ENCODE results near the gene COL5A1.

COL5A1 gene

GRCh38 chr9:134748591-134748990 is 107.0 kb downstream of the COL5A1 start:
- no peak for DNase-seq

DNA sequence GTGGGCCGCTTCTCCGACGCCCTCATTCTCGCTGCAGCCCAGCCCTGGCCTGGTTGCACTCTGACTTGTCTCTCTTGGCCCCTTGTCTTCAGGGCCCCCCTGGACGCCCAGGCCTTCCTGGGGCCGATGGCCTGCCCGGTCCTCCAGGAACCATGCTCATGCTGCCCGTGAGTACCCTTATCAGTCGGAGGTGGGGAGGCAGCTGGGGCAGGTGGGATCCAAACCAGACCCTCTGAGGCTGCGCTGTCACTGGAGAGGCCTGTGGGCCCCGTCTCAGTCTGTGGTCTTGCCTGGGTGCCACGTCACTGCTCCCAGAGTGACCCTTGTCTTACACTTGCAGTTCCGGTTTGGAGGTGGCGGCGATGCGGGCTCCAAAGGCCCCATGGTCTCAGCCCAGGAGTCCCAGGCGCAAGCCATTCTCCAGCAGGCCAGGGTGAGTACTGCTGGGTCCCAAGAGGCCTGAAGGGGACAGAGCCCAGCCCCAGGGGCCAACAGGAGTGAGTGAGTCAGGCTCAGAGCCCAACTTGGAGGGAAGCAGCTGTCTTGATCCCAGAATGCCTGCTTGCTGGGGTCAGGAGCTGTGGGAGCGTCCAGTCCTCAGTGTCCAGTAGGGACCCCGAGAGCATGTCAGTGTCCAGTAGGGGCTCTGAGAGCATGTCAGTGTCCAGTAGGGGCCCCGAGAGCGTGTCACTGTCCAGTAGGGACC is 109.0 kb downstream of the COL5A1 start:
- no peak for DNase-seq

DNA sequence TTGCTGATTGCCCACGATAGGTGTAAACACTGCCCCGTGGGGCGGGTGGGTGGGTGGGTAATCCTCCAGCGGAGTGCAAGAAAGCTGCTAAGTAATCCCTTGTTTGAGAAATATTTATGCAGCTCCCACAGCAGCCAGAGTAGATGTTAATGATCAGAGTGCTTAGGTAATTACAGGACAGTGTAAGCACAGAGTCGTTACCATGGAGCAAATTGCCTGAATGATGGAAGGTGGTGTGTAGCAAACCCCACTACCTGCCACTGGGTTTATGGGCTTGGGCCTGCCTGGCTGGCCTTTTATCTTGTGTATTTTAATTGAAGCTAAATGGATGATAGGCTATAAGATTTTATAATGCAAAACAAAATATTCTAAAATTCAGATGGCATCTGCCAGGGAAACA is 110.0 kb downstream of the COL5A1 start:
- DNase-seq: no peak

DNA sequence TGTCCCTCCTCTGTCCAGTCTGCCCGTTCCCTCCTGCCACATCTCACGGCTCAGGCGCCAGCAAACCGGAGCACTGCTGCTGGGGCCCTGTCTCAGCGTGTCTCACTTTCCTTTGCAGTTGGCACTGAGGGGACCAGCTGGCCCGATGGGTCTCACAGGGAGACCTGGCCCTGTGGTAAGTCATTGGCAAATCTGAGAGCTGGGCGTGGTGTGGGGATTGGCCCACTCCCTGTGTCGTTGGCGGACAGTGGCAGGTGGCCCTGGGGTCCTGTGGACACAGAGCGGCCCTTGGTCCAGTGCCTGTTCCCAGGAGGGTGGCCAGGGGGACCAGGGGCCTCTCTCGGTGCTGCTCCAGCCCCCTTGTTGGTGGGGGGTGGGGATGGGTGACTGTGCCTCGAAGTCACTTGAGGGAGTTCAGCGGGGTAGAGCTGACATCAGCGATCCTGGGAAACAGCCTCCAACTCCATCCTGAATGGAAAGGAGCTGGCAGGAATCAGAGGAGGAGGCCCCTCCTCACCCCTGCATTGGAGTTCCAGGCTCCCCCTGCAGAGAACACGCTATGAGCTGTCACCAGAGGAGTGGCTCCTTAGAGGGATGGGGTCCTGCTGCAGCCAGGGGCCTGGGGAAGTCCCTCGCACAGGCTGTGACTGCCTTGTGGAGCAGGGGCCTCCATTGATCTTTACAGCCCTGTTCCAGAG is 111.0 kb downstream of the COL5A1 start:
- DNase-seq: no peak

- no peak for DNase-seq
Measured at GRCh38 chr9:134753191-134753590, 111.6 kb downstream of the COL5A1 start.

DNA sequence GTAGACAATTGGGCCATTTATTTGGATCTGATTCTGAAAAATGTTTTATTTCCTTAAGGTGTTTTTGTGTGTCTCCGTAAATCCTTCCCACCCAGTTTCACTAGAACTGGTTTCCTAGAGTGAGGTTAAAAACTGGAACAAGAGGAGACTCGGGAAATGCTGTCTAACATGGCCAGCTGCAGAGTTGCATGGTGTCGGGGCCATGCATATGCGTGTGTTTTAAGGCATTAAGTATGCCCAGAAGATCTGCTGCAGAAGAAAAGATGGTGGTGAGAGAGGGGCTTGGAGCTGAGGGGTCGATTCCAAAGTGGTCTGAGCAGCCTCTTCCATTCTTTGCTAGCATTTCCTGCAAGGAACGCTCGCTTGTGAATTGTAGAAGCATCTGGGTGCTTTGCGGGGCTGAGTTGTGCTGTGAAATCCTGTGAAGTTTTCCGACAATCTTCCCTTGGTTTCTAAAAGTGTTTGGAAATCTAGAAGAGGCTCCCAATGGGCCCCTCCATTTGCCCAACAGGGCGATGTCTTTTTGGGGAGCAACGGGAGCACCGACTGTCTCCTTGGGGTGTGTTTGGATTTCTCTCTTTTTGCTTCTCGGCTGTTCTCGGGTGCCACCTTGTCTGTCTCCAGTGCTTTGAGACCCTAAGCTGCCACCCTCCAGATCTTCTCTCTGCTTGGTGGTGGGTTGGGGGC is 113.8 kb downstream of the COL5A1 start:
- DNase-seq: no peak

GRCh38 chr9:134756098-134756497 is 114.5 kb downstream of the COL5A1 start:
- no peak for DNase-seq

- DNase-seq: no peak
Measured at GRCh38 chr9:134757216-134757975, 115.8 kb downstream of the COL5A1 start.

DNA sequence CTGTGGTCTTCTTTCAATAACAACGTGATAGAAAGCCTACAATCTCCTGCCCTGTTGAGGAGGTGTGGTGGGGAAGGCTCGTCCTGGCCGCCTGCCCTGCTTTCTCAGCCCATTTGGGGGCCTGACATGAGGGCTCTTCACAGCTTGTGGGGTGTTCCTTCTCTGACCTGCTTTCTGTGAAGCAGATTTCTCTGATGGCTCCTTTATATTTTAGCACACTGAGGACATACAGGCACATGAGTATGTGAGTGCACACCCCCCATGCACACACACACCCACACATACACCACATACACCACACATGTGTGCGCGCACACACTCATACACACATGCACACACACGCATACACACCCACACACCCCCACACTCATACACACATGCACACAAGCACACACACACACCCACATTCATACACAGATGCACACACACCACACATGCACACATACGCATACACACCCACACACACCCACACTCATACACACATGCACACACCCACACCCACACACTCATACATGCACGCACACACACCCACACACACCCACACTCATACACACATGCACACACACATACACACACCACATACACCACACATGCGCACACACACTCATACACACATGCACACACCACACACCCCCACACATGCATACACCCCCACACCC is 117.5 kb downstream of the COL5A1 start:
- DNase-seq: no peak

GRCh38 chr9:134759913-134760312 is 118.3 kb downstream of the COL5A1 start:
- DNase-seq: no peak

- no peak for DNase-seq
Measured at GRCh38 chr9:134760750-134761420, 119.3 kb downstream of the COL5A1 start.

DNA sequence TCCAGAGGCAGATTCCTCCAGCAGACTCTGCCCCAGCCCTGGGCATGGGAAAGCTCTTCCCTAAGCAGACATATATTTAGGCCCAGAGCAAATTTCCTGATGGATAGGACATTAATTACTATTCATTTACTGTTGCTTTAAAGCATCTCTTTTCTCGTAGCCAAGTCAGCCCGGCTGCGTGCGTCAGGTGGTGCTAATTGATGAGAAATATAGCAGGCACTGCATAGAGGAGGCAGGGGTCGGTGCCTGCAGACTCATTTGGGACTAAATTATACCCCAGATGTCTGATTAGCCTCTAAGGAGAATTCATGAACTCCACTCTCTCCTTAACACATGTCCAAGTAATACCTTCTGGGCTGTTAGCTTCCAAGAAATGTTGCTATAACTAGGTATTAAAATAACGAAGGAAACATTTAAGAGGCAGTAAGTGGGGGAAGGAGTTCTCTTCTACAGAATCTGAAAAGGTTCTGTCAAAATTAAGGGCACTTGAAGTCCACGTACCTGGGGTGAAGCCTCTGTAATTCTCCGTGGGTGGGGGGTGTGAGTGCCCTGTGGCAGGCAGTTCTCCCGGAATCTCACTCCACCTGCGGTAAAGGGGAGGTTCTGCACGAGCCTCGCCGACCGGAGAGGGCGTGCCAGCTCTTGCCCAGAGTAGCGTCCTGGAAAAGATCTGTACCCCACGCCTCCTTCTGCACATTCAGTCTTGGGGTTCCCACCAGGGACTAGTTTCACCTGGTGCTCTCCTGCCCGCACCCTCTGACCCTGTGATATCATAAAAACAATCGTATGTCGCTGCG is 123.1 kb downstream of the COL5A1 start:
- DNase-seq: peak in 1 of 2 experiments; percentile 40

DNA sequence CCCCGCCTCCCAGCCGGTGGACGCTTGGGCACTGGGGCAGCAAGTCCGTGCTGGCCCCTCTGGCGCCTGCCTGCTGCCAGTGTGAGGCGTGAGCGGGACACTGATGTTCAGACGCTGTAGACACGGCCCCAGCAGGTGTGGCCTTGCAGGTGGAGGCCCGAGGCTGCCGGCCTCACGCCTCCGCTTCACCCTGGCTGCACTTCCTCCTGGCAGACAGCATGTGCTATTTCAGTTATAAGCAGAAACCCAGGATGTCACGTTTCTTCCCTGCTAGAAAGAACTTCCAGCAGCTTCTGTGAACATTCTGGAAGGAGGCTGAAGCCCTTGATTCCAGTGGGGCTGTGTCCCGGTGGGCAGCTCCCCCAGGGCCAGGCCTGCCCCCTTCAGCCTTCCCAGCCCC is 124.2 kb downstream of the COL5A1 start:
- no peak for DNase-seq

DNA sequence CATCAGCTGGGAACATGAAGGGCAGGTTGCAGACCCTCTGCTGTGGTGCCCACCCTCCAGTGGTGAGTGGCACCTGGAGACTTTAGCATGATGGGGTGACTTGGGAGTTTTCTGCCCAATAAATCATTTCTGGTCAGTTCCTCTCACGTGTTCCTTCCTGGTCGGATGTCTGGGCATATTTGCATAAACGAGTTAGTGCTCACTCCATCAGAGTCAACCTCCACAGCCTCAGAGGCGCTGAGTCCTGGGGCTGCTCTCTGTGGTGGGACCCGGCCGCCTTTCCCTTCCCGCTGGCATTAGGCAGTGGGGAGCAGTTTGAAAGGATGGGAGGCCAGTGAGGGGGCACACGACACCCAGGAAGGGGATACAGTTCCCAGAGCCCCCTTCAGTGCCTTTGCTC is 125.0 kb downstream of the COL5A1 start:
- peak; percentile 22 to 58 for DNase-seq

GRCh38 chr9:134768332-134768708 is 126.7 kb downstream of the COL5A1 start:
- DNase-seq: no peak

GRCh38 chr9:134768709-134769351 is 127.2 kb downstream of the COL5A1 start:
- no peak for DNase-seq

- no peak for DNase-seq
Measured at GRCh38 chr9:134770972-134771971, 129.7 kb downstream of the COL5A1 start.

DNA sequence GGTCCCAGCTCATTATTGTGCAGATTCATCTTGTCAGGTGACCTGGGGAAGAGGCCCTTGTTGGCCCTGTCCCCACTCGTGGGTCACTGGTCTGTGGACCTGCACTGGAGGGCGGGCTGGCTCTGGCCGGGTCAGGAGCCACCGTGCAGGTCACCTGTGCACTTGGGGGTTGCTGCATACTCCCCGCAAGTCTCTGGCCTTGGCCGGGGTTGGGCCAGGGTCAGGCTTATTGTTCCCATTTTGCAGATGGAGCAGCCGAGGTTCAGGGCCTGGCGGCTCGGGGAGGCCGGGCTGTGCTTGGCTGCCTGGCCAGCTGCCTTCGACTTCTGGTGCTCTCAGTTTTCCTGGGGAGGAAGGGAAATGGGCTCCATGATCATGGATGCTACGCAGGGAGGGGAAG is 130.7 kb downstream of the COL5A1 start:
- no peak for DNase-seq

GRCh38 chr9:134773842-134774241 is 132.2 kb downstream of the COL5A1 start:
- DNase-seq: no peak
